ENCODE data around the gene ING5.
"Not testable (repeated sequence)": the region's sequence is repeated elsewhere in the genome, so short reads cannot be mapped to it uniquely, and the experiment has no call there.

The ING5 gene

GRCh38 chr2:241658296-241658695, 43.5 kb upstream of the ING5 start:
- Histone ChIP-seq H2AK5ac (ENCODE audit: low read length, severe bottlenecking) (no peak overlapping the region), H3K9ac (ENCODE audit: low read length) (no peak overlapping the region), H2BK120ac (ENCODE audit: low read depth, low read length) (no peak overlapping the region), H2BK5ac (ENCODE audit: low read depth, low read length, poor library complexity, severe bottlenecking) (no peak overlapping the region), H3K36me3 (ENCODE audit: control insufficient read depth in 1 of 2, insufficient read depth in 2 of 2, low read depth in 1 of 2, low read length in 2 of 2) (peaks cover 70 to 80% of the 10 kb centered on the region in 2 experiments), H3K79me1 (replicated peaks; ENCODE audit: low read length, poor library complexity, severe bottlenecking) (peaks cover 25% of the 10 kb centered on the region), H3K4me1 (ENCODE audit: control insufficient read depth, insufficient read depth, low read depth, low read length) (peaks cover 6% of the 10 kb centered on the region), H3K27me3 (ENCODE audit: control insufficient read depth in 1 of 2, insufficient read depth in 1 of 2, low read length in 2 of 2) (no peaks in the 10 kb centered on the region), H4K8ac (ENCODE audit: low read length) (no peak overlapping the region), H3K9me3 (ENCODE audit: control insufficient read depth, low read length) (no peaks in the 10 kb centered on the region), H3K4me2 (ENCODE audit: low read length, poor library complexity, severe bottlenecking) (no peak overlapping the region), H2BK15ac (ENCODE audit: low read depth, poor library complexity, severe bottlenecking) (no peak overlapping the region), H2AFZ (ENCODE audit: low read depth, low read length) (no peak overlapping the region), H3K4me3 (ENCODE audit: insufficient read depth in 1 of 2, low read depth in 1 of 2, low read length in 2 of 2) (no peak overlapping the region), H3K27ac (ENCODE audit: low read length, poor library complexity, severe bottlenecking) (no peak overlapping the region), H2BK12ac (ENCODE audit: low read length in 2 of 2) (no peak overlapping the region), H3K23ac (ENCODE audit: low read length in 2 of 2) (no peak overlapping the region), H3K18ac (ENCODE audit: low read depth in 1 of 2, low read length in 2 of 2) (no peak overlapping the region), H3K14ac (ENCODE audit: low read length in 2 of 2) (no peak overlapping the region), H3K4ac (ENCODE audit: low read depth in 1 of 2, low read length in 2 of 2) (no peak overlapping the region), H4K91ac (ENCODE audit: low read length) (no peak overlapping the region)
- DNase-seq = no peak
- WGBS = 88% methylated on average over 5 of the region's 5 CpGs

GRCh38 chr2:241659150-241659739, 42.6 kb upstream of the ING5 start:
- no peak overlapping the region for H2BK15ac ChIP-seq (ENCODE audit: low read depth, poor library complexity, severe bottlenecking)
- H3K23ac ChIP-seq (ENCODE audit: low read length in 2 of 2) = no peak overlapping the region
- H2AK5ac ChIP-seq (ENCODE audit: low read length, severe bottlenecking) = no peak overlapping the region
- H3K4ac ChIP-seq (ENCODE audit: low read depth in 1 of 2, low read length in 2 of 2) = no peak overlapping the region
- DNase-seq = peak; percentile 78
- H4K91ac ChIP-seq (ENCODE audit: low read length) = no peak overlapping the region
- peaks cover 68 to 77% of the 10 kb centered on the region in 2 experiments for H3K36me3 ChIP-seq (ENCODE audit: control insufficient read depth in 1 of 2, insufficient read depth in 2 of 2, low read depth in 1 of 2, low read length in 2 of 2)
- no peak overlapping the region for H2BK5ac ChIP-seq (ENCODE audit: low read depth, low read length, poor library complexity, severe bottlenecking)
- no peak overlapping the region for H3K9ac ChIP-seq (ENCODE audit: low read length)
- H2BK120ac ChIP-seq (ENCODE audit: low read depth, low read length) = no peak overlapping the region
- WGBS = 74% methylated on average over 26 of the region's 26 CpGs
- H4K8ac ChIP-seq (ENCODE audit: low read length) = no peak overlapping the region
- no peak overlapping the region for H2AFZ ChIP-seq (ENCODE audit: low read depth, low read length)
- H3K4me2 ChIP-seq (ENCODE audit: low read length, poor library complexity, severe bottlenecking) = no peak overlapping the region
- H3K4me3 ChIP-seq (ENCODE audit: insufficient read depth in 1 of 2, low read depth in 1 of 2, low read length in 2 of 2) = no peak overlapping the region
- peaks cover 23% of the 10 kb centered on the region for H3K79me1 ChIP-seq (replicated peaks; ENCODE audit: low read length, poor library complexity, severe bottlenecking)
- no peaks in the 10 kb centered on the region for H3K9me3 ChIP-seq (ENCODE audit: control insufficient read depth, low read length)
- H2BK12ac ChIP-seq (ENCODE audit: low read length in 2 of 2) = no peak overlapping the region
- peaks cover 4% of the 10 kb centered on the region for H3K4me1 ChIP-seq (ENCODE audit: control insufficient read depth, insufficient read depth, low read depth, low read length)
- no peak overlapping the region for H3K27ac ChIP-seq (ENCODE audit: low read length, poor library complexity, severe bottlenecking)
- no peak overlapping the region for H3K18ac ChIP-seq (ENCODE audit: low read depth in 1 of 2, low read length in 2 of 2)
- no peaks in the 10 kb centered on the region for H3K27me3 ChIP-seq (ENCODE audit: control insufficient read depth in 1 of 2, insufficient read depth in 1 of 2, low read length in 2 of 2)
- H3K14ac ChIP-seq (ENCODE audit: low read length in 2 of 2) = no peak overlapping the region

- no peaks in the 10 kb centered on the region for H3K9me3 ChIP-seq (ENCODE audit: control insufficient read depth, low read length)
- H3K79me1 ChIP-seq (replicated peaks; ENCODE audit: low read length, poor library complexity, severe bottlenecking) = peaks cover 22% of the 10 kb centered on the region
- DNase-seq = no peak
- no peak overlapping the region for H2AFZ ChIP-seq (ENCODE audit: low read depth, low read length)
- H3K18ac ChIP-seq (ENCODE audit: low read depth in 1 of 2, low read length in 2 of 2) = no peak overlapping the region
- no peak overlapping the region for H3K4me3 ChIP-seq (ENCODE audit: insufficient read depth in 1 of 2, low read depth in 1 of 2, low read length in 2 of 2)
- H4K8ac ChIP-seq (ENCODE audit: low read length) = no peak overlapping the region
- 94% methylated on average over 14 of the region's 14 CpGs for WGBS
- peaks cover 11% of the 10 kb centered on the region for H3K4me1 ChIP-seq (ENCODE audit: control insufficient read depth, insufficient read depth, low read depth, low read length)
- no peak overlapping the region for H3K14ac ChIP-seq (ENCODE audit: low read length in 2 of 2)
- H2BK5ac ChIP-seq (ENCODE audit: low read depth, low read length, poor library complexity, severe bottlenecking) = no peak overlapping the region
- no peak overlapping the region for H3K4ac ChIP-seq (ENCODE audit: low read depth in 1 of 2, low read length in 2 of 2)
- no peak overlapping the region for H2AK5ac ChIP-seq (ENCODE audit: low read length, severe bottlenecking)
- H3K27ac ChIP-seq (ENCODE audit: low read length, poor library complexity, severe bottlenecking) = no peak overlapping the region
- H4K91ac ChIP-seq (ENCODE audit: low read length) = no peak overlapping the region
- no peaks in the 10 kb centered on the region for H3K27me3 ChIP-seq (ENCODE audit: control insufficient read depth in 1 of 2, insufficient read depth in 1 of 2, low read length in 2 of 2)
- H3K36me3 ChIP-seq (ENCODE audit: control insufficient read depth in 1 of 2, insufficient read depth in 2 of 2, low read depth in 1 of 2, low read length in 2 of 2) = peaks cover 54 to 62% of the 10 kb centered on the region in 2 experiments
- H3K9ac ChIP-seq (ENCODE audit: low read length) = no peak overlapping the region
- H2BK15ac ChIP-seq (ENCODE audit: low read depth, poor library complexity, severe bottlenecking) = no peak overlapping the region
- no peak overlapping the region for H2BK120ac ChIP-seq (ENCODE audit: low read depth, low read length)
- H3K23ac ChIP-seq (ENCODE audit: low read length in 2 of 2) = no peak overlapping the region
- no peak overlapping the region for H2BK12ac ChIP-seq (ENCODE audit: low read length in 2 of 2)
- H3K4me2 ChIP-seq (ENCODE audit: low read length, poor library complexity, severe bottlenecking) = no peak overlapping the region
Measured at GRCh38 chr2:241660593-241661213, 41.1 kb upstream of the ING5 start.

- H4K8ac ChIP-seq (ENCODE audit: low read length); H3K23ac ChIP-seq (ENCODE audit: low read length in 2 of 2); H3K4me2 ChIP-seq (ENCODE audit: low read length, poor library complexity, severe bottlenecking); H2BK5ac ChIP-seq (ENCODE audit: low read depth, low read length, poor library complexity, severe bottlenecking); H3K18ac ChIP-seq (ENCODE audit: low read depth in 1 of 2, low read length in 2 of 2); H2BK120ac ChIP-seq (ENCODE audit: low read depth, low read length); DNase-seq; H3K9ac ChIP-seq (ENCODE audit: low read length); H2AFZ ChIP-seq (ENCODE audit: low read depth, low read length); H2BK15ac ChIP-seq (ENCODE audit: low read depth, poor library complexity, severe bottlenecking); H2AK5ac ChIP-seq (ENCODE audit: low read length, severe bottlenecking); H3K4ac ChIP-seq (ENCODE audit: low read depth in 1 of 2, low read length in 2 of 2); H3K4me3 ChIP-seq (ENCODE audit: insufficient read depth in 1 of 2, low read depth in 1 of 2, low read length in 2 of 2); H4K91ac ChIP-seq (ENCODE audit: low read length); H3K9me3 ChIP-seq (ENCODE audit: control insufficient read depth, low read length); H2BK12ac ChIP-seq (ENCODE audit: low read length in 2 of 2); H3K14ac ChIP-seq (ENCODE audit: low read length in 2 of 2); H3K27me3 ChIP-seq (ENCODE audit: control insufficient read depth in 1 of 2, insufficient read depth in 1 of 2, low read length in 2 of 2); H3K27ac ChIP-seq (ENCODE audit: low read length, poor library complexity, severe bottlenecking): not testable (repeated sequence)
- Histone ChIP-seq H3K36me3 (ENCODE audit: control insufficient read depth in 1 of 2, insufficient read depth in 2 of 2, low read depth in 1 of 2, low read length in 2 of 2) (peaks cover 45 to 56% of the 10 kb centered on the region in 2 experiments), H3K79me1 (replicated peaks; ENCODE audit: low read length, poor library complexity, severe bottlenecking) (peaks cover 21% of the 10 kb centered on the region), H3K4me1 (ENCODE audit: control insufficient read depth, insufficient read depth, low read depth, low read length) (peaks cover 25% of the 10 kb centered on the region)
- 92% methylated on average over 24 of the region's 24 CpGs for WGBS
Measured at GRCh38 chr2:241662731-241663130, 39.1 kb upstream of the ING5 start.
